NCI-H128 (cell line): Measurements from ENCODE around the gene CHRM2.

Experiments used
- DNase-seq: peaks from one replicate; lab custom pipeline; 2025; ENCODE audit not compliant: unreplicated experiment; lab: John Stamatoyannopoulos, UW

Gene CHRM2

GRCh38 chr7:136894789-136895188 lies 26.3 kb downstream of the CHRM2 start:
- no peak for DNase-seq

- DNase-seq = no peak
Measured at GRCh38 chr7:136897676-136898075, 29.2 kb downstream of the CHRM2 start.

- DNase-seq = no peak
Measured at GRCh38 chr7:136900005-136900404, 31.6 kb downstream of the CHRM2 start.

- DNase-seq = no peak
Measured at GRCh38 chr7:136910771-136911170, 42.3 kb downstream of the CHRM2 start.

- no peak for DNase-seq
Measured at GRCh38 chr7:136911344-136911743, 42.9 kb downstream of the CHRM2 start.

GRCh38 chr7:136912339-136912738 lies 43.9 kb downstream of the CHRM2 start:
- DNase-seq = no peak

GRCh38 chr7:136914016-136914415 lies 45.6 kb downstream of the CHRM2 start:
- no peak for DNase-seq

GRCh38 chr7:136919820-136920219 lies 51.4 kb downstream of the CHRM2 start:
- no peak for DNase-seq

- DNase-seq = no peak
Measured at GRCh38 chr7:136923111-136923667, 54.7 kb downstream of the CHRM2 start.

GRCh38 chr7:136925044-136925443 lies 56.6 kb downstream of the CHRM2 start:
- DNase-seq = no peak

- DNase-seq = no peak
Measured at GRCh38 chr7:136925556-136925955, 57.1 kb downstream of the CHRM2 start.

GRCh38 chr7:136931169-136931867 lies 62.9 kb downstream of the CHRM2 start:
- DNase-seq = no peak

GRCh38 chr7:136937436-136937835 lies 69.0 kb downstream of the CHRM2 start:
- DNase-seq = no peak

GRCh38 chr7:136938476-136938875 lies 70.0 kb downstream of the CHRM2 start:
- DNase-seq = no peak

- DNase-seq = no peak
Measured at GRCh38 chr7:136940122-136940521, 71.7 kb downstream of the CHRM2 start.

GRCh38 chr7:136940917-136941316 lies 72.5 kb downstream of the CHRM2 start:
- no peak for DNase-seq

GRCh38 chr7:136941816-136942215 lies 73.4 kb downstream of the CHRM2 start:
- DNase-seq = no peak

GRCh38 chr7:136942401-136942800 lies 73.9 kb downstream of the CHRM2 start:
- no peak for DNase-seq

GRCh38 chr7:136942994-136943393 lies 74.5 kb downstream of the CHRM2 start:
- DNase-seq = no peak

GRCh38 chr7:136947347-136947746 lies 78.9 kb downstream of the CHRM2 start:
- DNase-seq = no peak

- no peak for DNase-seq
Measured at GRCh38 chr7:136950331-136950730, 81.9 kb downstream of the CHRM2 start.

GRCh38 chr7:136953386-136953785 lies 84.9 kb downstream of the CHRM2 start:
- no peak for DNase-seq

- DNase-seq = no peak
Measured at GRCh38 chr7:136956232-136956631, 87.8 kb downstream of the CHRM2 start.
